ENCODE data around the gene MRPS24.

The MRPS24 gene

DNA sequence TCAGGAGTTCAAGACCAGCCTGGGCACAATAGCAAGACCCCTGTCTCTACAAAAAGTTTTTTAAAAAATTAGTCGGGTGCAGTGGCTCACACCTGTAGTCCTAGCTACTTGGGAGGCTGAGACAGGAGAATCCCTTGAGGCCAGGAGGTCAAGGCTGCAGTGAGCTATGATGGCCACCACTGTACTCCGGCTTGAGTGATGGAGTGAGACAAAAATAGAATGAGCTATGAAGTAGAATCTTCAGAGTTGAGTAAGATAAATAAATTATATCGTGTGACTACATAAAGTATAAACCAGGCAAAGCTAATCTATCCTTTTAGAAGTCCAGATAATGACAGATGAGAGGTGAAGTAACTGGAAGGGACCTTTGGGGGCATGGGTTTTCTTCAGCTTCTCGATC lies 15.3 kb upstream of the MRPS24 start:
- peaks cover 12% of the 10 kb centered on the region for H3K79me2 ChIP-seq (ENCODE audit: control insufficient read depth, low read length)
- TF ChIP-seq EZH2phosphoT487 (IDR thresholded peaks at IDR 0.05; ENCODE audit: borderline replicate concordance, low read length) = no peak
- TF ChIP-seq, protein P1, sequence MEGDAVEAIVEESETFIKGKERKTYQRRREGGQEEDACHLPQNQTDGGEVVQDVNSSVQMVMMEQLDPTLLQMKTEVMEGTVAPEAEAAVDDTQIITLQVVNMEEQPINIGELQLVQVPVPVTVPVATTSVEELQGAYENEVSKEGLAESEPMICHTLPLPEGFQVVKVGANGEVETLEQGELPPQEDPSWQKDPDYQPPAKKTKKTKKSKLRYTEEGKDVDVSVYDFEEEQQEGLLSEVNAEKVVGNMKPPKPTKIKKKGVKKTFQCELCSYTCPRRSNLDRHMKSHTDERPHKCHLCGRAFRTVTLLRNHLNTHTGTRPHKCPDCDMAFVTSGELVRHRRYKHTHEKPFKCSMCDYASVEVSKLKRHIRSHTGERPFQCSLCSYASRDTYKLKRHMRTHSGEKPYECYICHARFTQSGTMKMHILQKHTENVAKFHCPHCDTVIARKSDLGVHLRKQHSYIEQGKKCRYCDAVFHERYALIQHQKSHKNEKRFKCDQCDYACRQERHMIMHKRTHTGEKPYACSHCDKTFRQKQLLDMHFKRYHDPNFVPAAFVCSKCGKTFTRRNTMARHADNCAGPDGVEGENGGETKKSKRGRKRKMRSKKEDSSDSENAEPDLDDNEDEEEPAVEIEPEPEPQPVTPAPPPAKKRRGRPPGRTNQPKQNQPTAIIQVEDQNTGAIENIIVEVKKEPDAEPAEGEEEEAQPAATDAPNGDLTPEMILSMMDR (IDR thresholded peaks at IDR 0.05; ENCODE audit: low read depth, low read length, poor library complexity, severe bottlenecking) = no peak
- H4K20me1 ChIP-seq (ENCODE audit: control insufficient read depth, insufficient read depth, low read depth, low read length) = no peaks in the 10 kb centered on the region
- H3K9me3 ChIP-seq (ENCODE audit: control insufficient read depth, insufficient read depth, low read length) = no peaks in the 10 kb centered on the region
- no peaks in the 10 kb centered on the region for H3K9me2 ChIP-seq (replicated peaks; ENCODE audit: control insufficient read depth, low read length)
- H3K27ac ChIP-seq (ENCODE audit: low read depth, low read length) = no peak overlapping the region
- H3K27me3 ChIP-seq (ENCODE audit: control insufficient read depth, low read length) = no peaks in the 10 kb centered on the region
- no peaks in the 10 kb centered on the region for H3F3A ChIP-seq (ENCODE audit: control insufficient read depth, insufficient read depth)
- no peak overlapping the region for H3K4me3 ChIP-seq (ENCODE audit: low read length)
- no peak overlapping the region for H3K4me2 ChIP-seq (ENCODE audit: low read length)
- peaks cover 8% of the 10 kb centered on the region; the same call in 1 of the 2 replicates for H3K4me1 ChIP-seq (ENCODE audit: control insufficient read depth, low read length)
- H3K36me3 ChIP-seq (ENCODE audit: control insufficient read depth, low read length) = peaks cover 40% of the 10 kb centered on the region

DNA sequence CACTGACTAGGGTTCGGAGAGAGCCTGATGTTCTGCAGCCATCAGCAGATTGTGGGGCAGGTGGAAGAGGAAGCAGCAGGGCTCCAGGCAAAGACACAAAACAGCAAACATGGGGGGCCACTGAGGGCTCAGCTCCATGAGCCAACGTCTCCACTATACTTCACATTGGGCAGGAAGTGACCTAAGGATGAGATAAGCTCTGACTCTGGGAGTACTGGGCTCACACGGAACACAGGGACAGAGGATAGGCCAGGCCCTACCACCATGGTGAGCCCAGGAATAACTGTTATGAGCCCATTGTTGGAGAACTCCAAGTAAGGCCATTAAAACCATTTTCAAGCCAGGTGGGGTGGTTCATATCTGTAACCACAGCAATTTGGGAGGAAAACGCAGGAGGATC lies 14.9 kb upstream of the MRPS24 start:
- H3K4me3 ChIP-seq (ENCODE audit: low read length) = no peak overlapping the region
- H3K4me1 ChIP-seq (ENCODE audit: control insufficient read depth, low read length) = peaks cover 8% of the 10 kb centered on the region; the same call in 1 of the 2 replicates
- no peaks in the 10 kb centered on the region for H3K27me3 ChIP-seq (ENCODE audit: control insufficient read depth, low read length)
- no peak overlapping the region for H3K27ac ChIP-seq (ENCODE audit: low read depth, low read length)
- H3K4me2 ChIP-seq (ENCODE audit: low read length) = no peak overlapping the region
- H3K9me2 ChIP-seq (replicated peaks; ENCODE audit: control insufficient read depth, low read length) = no peaks in the 10 kb centered on the region
- no peaks in the 10 kb centered on the region for H4K20me1 ChIP-seq (ENCODE audit: control insufficient read depth, insufficient read depth, low read depth, low read length)
- H3K79me2 ChIP-seq (ENCODE audit: control insufficient read depth, low read length) = peaks cover 8% of the 10 kb centered on the region
- H3K36me3 ChIP-seq (ENCODE audit: control insufficient read depth, low read length) = peaks cover 44% of the 10 kb centered on the region
- no peaks in the 10 kb centered on the region for H3F3A ChIP-seq (ENCODE audit: control insufficient read depth, insufficient read depth)
- H3K9me3 ChIP-seq (ENCODE audit: control insufficient read depth, insufficient read depth, low read length) = no peaks in the 10 kb centered on the region
- TF ChIP-seq, protein P1 (IDR thresholded peaks at IDR 0.05; ENCODE audit: low read depth, low read length, poor library complexity, severe bottlenecking) = no peak
- TF ChIP-seq EZH2phosphoT487 (IDR thresholded peaks at IDR 0.05; ENCODE audit: borderline replicate concordance, low read length) = no peak

DNA sequence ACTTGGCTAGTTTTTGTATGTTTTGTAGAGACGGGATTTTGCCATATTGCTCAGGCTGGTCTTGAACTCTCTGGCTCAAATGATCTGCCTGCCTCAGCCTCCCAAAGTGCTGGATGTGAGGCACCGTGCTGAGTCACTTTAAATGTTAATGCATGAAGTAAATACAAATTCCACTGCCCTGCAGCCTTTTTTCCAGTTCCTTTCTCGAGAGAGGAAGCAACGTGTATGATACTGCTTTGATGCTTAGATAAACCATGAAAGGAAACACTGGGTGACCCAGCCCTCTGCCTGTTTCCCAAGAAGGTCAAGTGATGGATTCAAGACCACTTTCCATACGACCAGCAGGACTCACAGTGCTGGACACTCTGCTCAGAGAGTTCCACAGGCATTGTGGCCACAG lies 11.3 kb upstream of the MRPS24 start:
- Histone ChIP-seq H3K9me2 (replicated peaks; ENCODE audit: control insufficient read depth, low read length) (no peaks in the 10 kb centered on the region), H3K36me3 (ENCODE audit: control insufficient read depth, low read length) (peaks cover 69% of the 10 kb centered on the region), H4K20me1 (ENCODE audit: control insufficient read depth, insufficient read depth, low read depth, low read length) (peaks cover 3% of the 10 kb centered on the region; the same call in 1 of the 2 replicates), H3K4me3 (ENCODE audit: low read length) (no peak overlapping the region), H3K4me1 (ENCODE audit: control insufficient read depth, low read length) (peaks cover 21% of the 10 kb centered on the region), H3K79me2 (ENCODE audit: control insufficient read depth, low read length) (peaks cover 5% of the 10 kb centered on the region), H3K27ac (ENCODE audit: low read depth, low read length) (no peak overlapping the region), H3K27me3 (ENCODE audit: control insufficient read depth, low read length) (no peaks in the 10 kb centered on the region), H3K9me3 (ENCODE audit: control insufficient read depth, insufficient read depth, low read length) (no peaks in the 10 kb centered on the region), H3K4me2 (ENCODE audit: low read length) (no peak overlapping the region), H3F3A (ENCODE audit: control insufficient read depth, insufficient read depth) (no peaks in the 10 kb centered on the region)
- TF ChIP-seq, protein P1 (IDR thresholded peaks at IDR 0.05; ENCODE audit: low read depth, low read length, poor library complexity, severe bottlenecking) = no peak
- TF ChIP-seq EZH2phosphoT487 (IDR thresholded peaks at IDR 0.05; ENCODE audit: borderline replicate concordance, low read length) = no peak
